COLO668 (cell line): ENCODE measurements around the gene C8A.

Source experiments
- DNase-seq: peaks from one replicate; lab custom pipeline; 2025; ENCODE audit not compliant: unreplicated experiment; lab: John Stamatoyannopoulos, UW

Gene C8A

GRCh38 chr1:56964349-56965017 is 109.9 kb downstream of the C8A start:
- DNase-seq, result no peak

- DNase-seq, result no peak
These were observed 110.6 kb downstream of the C8A start for GRCh38 chr1:56965191-56965590.

- no peak for DNase-seq
These were observed 111.5 kb downstream of the C8A start, which contains the start of gene C8B for GRCh38 chr1:56965916-56966697. TSS of gene C8B (minus strand) at chr1:56966015. CDS start at chr1:56965948, 67 bp downstream.

GRCh38 chr1:56966698-56966999 is 112.1 kb downstream of the C8A start:
- no peak for DNase-seq

- DNase-seq, result no peak
These were observed 112.8 kb downstream of the C8A start for GRCh38 chr1:56967355-56967754.
